Breast epithelium (tissue), 3 donors: Measurements from ENCODE around the gene MCOLN2.

Experiments used
- CTCF ChIP-seq, 3 donors: fragments of 450-650 bp; IDR thresholded peaks; one replicate each; pipeline ENCODE4 v1.5.1; 2016 to 2017; ENCODE audit warnings: antibody characterized with exemption in 3 of 3, mild to moderate bottlenecking in 3 of 3, moderate library complexity in 3 of 3
- POLR2AphosphoS5 ChIP-seq, 3 donors: sonication (generic); formaldehyde crosslinking; IDR thresholded peaks; one replicate each; pipeline ENCODE4 v1.6.1; 2017; ENCODE audit warnings: antibody characterized with exemption in 3 of 3

DNA sequence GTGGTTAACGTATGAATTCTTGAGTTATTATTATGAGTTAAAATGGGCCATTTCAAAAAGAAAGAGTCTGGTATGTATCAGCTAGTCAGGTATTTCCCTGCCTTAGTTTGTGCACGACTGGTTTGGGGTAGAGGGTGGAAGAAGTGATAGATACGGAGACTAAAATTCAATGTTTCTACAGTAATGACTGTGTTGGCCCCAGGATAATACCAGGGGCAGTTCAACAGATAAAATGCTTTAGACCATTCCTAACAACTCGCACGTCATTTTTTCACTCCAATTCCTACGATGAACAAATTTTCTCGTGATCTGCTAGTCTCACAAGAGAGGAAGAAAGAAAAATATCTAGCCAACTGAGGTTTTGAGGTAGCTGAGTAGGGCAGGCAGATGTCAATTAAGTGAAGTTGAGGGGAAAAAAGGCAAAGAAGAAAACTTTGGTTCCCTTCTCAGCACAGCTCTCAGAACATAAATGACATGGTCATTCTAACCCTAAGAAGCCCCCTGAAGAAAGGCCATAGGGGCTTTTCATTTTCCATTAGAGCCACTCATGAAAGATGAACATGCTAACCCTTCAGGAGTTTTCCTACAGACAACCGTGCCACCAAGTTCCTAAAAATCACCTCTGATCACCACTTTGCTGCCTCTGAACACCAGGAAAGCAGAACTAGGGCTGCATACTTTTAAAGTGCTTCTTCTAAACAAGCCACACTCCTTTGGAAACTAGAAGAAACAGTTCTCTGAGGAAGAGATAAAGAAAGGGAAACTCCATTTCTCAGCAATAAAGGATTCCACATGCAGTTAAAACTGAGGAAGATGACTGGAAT is 5.6 kb downstream of the MCOLN2 start:
- TF ChIP-seq CTCF (IDR thresholded peaks at IDR 0.05) (no peak), POLR2AphosphoS5 (IDR thresholded peaks at IDR 0.05) (no peak)
